ENCODE data around the gene NOL12. TPM values are rescaled to one million over a fixed set of nuclear protein-coding genes. Genes with fewer than 3 reads are reported as not detected.

The NOL12 gene
- total RNA-seq, 2 donors from 2014 or later, result 17.8 to 24.7 TPM

GRCh38 chr22:37639771-37640590, 46.2 kb upstream of the NOL12 start:
- Histone ChIP-seq H3K27me3 (no peaks in the 10 kb centered on the region), H3K36me3 (no peaks in the 10 kb centered on the region), H3K4me3 (peak overlapping the region; percentile 47 to 62), H3K9me3 (no peaks in the 10 kb centered on the region), H3K4me1 (peaks cover 0 to 40% of the 10 kb centered on the region in 2 donors), H3K27ac (peak overlapping the region in 1 of 2 donors; percentile 23)
- DNase-seq (ENCODE audit: low spot score), result no peak
- no peak for TF ChIP-seq CTCF (IDR thresholded peaks at IDR 0.05)

- peaks cover 0 to 37% of the 10 kb centered on the region in 2 donors for H3K4me1 ChIP-seq
- H3K9me3 ChIP-seq, result no peaks in the 10 kb centered on the region
- DNase-seq (ENCODE audit: low spot score), result no peak
- no peaks in the 10 kb centered on the region for H3K36me3 ChIP-seq
- no peak overlapping the region for H3K27ac ChIP-seq
- no peaks in the 10 kb centered on the region for H3K27me3 ChIP-seq
- H3K4me3 ChIP-seq, result peak overlapping the region in 1 of 2 donors; percentile 62
- no peak for TF ChIP-seq CTCF (IDR thresholded peaks at IDR 0.05)
These were observed 45.3 kb upstream of the NOL12 start for GRCh38 chr22:37640591-37641560.

GRCh38 chr22:37641561-37641949, 44.6 kb upstream of the NOL12 start:
- Histone ChIP-seq H3K27me3 (no peaks in the 10 kb centered on the region), H3K9me3 (no peaks in the 10 kb centered on the region), H3K36me3 (no peaks in the 10 kb centered on the region), H3K4me1 (peaks cover 0 to 37% of the 10 kb centered on the region in 2 donors), H3K27ac (no peak overlapping the region), H3K4me3 (no peak overlapping the region)
- no peak for DNase-seq (ENCODE audit: low spot score)
- TF ChIP-seq CTCF (IDR thresholded peaks at IDR 0.05), result no peak

- no peaks in the 10 kb centered on the region for H3K36me3 ChIP-seq
These were observed 42.8 kb upstream of the NOL12 start for GRCh38 chr22:37643225-37643847.

More at GRCh38 chr22:37643225-37643847, 42.8 kb upstream of the NOL12 start:
- TF ChIP-seq CTCF (IDR thresholded peaks at IDR 0.05), result peak; percentile 64 to 95
- no peaks in the 10 kb centered on the region for H3K27me3 ChIP-seq
- DNase-seq (ENCODE audit: low spot score), result peak; percentile 88
- H3K27ac ChIP-seq, result no peak overlapping the region
- H3K9me3 ChIP-seq, result no peaks in the 10 kb centered on the region
- no peak overlapping the region for H3K4me3 ChIP-seq
- peaks cover 0 to 34% of the 10 kb centered on the region in 2 donors for H3K4me1 ChIP-seq
